ENCODE data around the gene BHLHE41.

- TF ChIP-seq POLR2A (IDR thresholded peaks at IDR 0.05): no peak
- TF ChIP-seq, protein P1, sequence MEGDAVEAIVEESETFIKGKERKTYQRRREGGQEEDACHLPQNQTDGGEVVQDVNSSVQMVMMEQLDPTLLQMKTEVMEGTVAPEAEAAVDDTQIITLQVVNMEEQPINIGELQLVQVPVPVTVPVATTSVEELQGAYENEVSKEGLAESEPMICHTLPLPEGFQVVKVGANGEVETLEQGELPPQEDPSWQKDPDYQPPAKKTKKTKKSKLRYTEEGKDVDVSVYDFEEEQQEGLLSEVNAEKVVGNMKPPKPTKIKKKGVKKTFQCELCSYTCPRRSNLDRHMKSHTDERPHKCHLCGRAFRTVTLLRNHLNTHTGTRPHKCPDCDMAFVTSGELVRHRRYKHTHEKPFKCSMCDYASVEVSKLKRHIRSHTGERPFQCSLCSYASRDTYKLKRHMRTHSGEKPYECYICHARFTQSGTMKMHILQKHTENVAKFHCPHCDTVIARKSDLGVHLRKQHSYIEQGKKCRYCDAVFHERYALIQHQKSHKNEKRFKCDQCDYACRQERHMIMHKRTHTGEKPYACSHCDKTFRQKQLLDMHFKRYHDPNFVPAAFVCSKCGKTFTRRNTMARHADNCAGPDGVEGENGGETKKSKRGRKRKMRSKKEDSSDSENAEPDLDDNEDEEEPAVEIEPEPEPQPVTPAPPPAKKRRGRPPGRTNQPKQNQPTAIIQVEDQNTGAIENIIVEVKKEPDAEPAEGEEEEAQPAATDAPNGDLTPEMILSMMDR (IDR thresholded peaks at IDR 0.05): peak in 2 of 12 donors; percentile 29 to 31
Measured at GRCh38 chr12:26126340-26127284, 1.8 kb upstream of the BHLHE41 start.
